ENCODE data around the gene ABCD1.
A peak's percentile ranks its signal among the peaks of the same experiment; 100 is the strongest.
"Not testable (repeated sequence)": the region's sequence is repeated elsewhere in the genome, so short reads cannot be mapped to it uniquely, and the experiment has no call there.

Gene ABCD1

DNA sequence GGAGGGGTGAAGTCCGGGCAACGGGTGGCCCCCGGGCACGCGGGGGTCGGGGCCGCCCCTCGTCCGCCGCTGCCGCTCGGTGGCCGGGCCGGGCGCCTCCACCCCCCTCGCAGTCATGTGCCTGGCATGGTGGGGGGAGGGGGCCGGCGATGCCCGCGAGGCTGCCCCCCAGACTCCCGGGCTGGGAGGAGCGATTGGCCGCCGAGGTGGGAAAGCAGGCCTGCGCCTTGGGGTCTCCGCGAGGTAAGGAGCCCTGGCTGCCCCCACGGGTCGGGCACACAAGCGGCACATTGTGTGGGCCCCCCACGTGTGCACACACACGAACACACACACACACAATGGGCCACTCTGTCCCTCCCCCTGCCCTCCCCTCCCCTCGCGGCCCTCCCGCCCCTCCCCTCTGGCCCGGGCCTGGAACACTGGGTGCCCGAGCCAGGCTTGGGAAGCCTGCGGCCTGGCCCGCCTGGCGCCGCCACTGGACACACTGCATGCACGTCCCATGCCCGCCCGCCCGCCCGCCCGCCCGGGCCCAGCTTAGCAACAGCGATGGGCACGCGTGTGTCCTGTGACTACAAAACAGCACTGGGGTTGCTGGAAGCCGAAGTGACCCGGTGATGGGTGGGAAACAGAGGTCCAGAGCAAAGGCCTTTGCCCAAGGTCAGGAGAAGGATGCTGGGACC, 35.6 kb upstream of the ABCD1 start:
- Histone ChIP-seq H3K9ac (ENCODE audit: low read length) (no peak overlapping the region), H3K4me3 (ENCODE audit: low read length) (peak overlapping the region; percentile 37), H3K27ac (ENCODE audit: low read length) (no peak overlapping the region), H3K9me3 (ENCODE audit: control insufficient read depth, low read depth, low read length) (no peaks in the 10 kb centered on the region), H3K36me3 (ENCODE audit: control insufficient read depth, low read depth, low read length) (no peaks in the 10 kb centered on the region), H3K4me1 (ENCODE audit: control insufficient read depth, low read depth, low read length) (no peaks in the 10 kb centered on the region), H3K27me3 (ENCODE audit: control insufficient read depth, insufficient read depth, low read length) (no peaks in the 10 kb centered on the region)

DNA sequence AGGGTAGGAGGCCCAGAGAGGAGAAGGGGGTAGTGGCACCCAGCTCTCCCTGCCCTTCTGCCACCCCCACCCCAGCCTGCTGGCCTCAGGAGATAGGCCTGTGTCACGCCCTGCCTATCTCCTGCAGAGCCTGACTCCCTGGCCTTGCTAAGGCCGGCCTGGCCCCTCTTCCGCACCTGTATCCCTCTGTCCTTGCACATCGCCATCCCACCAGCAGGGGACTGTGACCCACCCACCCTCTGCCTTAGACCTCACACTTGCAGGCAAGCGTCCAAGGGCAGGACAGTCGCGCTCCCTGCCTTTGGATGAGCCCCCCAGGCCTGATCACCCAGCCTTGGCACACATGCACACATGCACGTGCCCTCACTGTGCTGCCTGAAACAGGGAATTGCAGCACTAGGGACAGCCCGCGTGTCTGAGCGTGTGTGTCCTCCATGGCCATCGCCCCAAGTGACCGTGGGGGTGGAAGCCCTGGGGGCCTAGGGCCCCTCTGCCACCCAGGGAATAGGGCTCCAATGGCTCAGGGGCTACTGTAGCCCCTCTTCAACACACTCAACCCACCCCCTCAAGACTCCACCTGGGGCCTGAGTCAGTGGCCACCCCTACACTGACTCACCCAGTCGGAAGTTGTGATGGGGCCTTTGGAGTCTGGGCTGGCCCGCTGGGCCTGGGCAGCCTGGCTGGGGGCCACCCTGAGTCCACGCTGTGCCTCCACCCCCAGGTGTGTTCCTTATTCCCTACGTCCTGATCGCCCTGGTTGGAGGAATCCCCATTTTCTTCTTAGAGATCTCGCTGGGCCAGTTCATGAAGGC, 34.8 kb upstream of the ABCD1 start:
- Histone ChIP-seq H3K9me3 (ENCODE audit: control insufficient read depth, low read depth, low read length) (no peaks in the 10 kb centered on the region), H3K27me3 (ENCODE audit: control insufficient read depth, insufficient read depth, low read length) (no peaks in the 10 kb centered on the region), H3K9ac (ENCODE audit: low read length) (no peak overlapping the region), H3K36me3 (ENCODE audit: control insufficient read depth, low read depth, low read length) (no peaks in the 10 kb centered on the region), H3K27ac (ENCODE audit: low read length) (no peak overlapping the region), H3K4me3 (ENCODE audit: low read length) (peak overlapping the region; percentile 37), H3K4me1 (ENCODE audit: control insufficient read depth, low read depth, low read length) (no peaks in the 10 kb centered on the region)

DNA sequence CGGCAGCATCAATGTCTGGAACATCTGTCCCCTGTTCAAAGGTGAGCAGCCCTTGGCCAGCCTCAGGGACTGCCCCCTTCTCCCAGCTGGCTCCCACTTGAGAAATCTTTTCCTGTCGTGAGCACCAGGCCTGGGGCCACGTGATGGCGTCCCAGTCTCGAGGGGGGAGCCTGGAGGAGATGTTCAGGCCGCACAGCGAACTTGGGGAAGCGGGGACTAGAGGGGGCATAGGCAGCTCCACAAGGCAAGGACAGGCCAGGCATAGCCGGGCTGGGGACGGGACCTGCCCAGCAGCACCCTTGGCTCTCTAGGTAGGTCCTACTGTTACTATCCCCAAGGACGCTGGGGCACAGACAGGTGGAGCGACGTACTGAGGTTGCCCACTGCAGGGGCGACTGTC, 34.2 kb upstream of the ABCD1 start:
- no peaks in the 10 kb centered on the region for H3K4me1 ChIP-seq (ENCODE audit: control insufficient read depth, low read depth, low read length)
- no peak overlapping the region for H3K9ac ChIP-seq (ENCODE audit: low read length)

GRCh38 chrX:153691032-153691827, 33.4 kb upstream of the ABCD1 start:
- not testable (repeated sequence) for H3K9me3 ChIP-seq (ENCODE audit: control insufficient read depth, low read depth, low read length); H3K27me3 ChIP-seq (ENCODE audit: control insufficient read depth, insufficient read depth, low read length); H3K4me1 ChIP-seq (ENCODE audit: control insufficient read depth, low read depth, low read length); H3K9ac ChIP-seq (ENCODE audit: low read length); H3K4me3 ChIP-seq (ENCODE audit: low read length); H3K36me3 ChIP-seq (ENCODE audit: control insufficient read depth, low read depth, low read length); H3K27ac ChIP-seq (ENCODE audit: low read length)

More for the DNA sequence above, 34.2 kb upstream of the ABCD1 start:
- Histone ChIP-seq H3K4me3 (ENCODE audit: low read length) (no peak overlapping the region), H3K36me3 (ENCODE audit: control insufficient read depth, low read depth, low read length) (no peaks in the 10 kb centered on the region), H3K27me3 (ENCODE audit: control insufficient read depth, insufficient read depth, low read length) (no peaks in the 10 kb centered on the region), H3K9me3 (ENCODE audit: control insufficient read depth, low read depth, low read length) (no peaks in the 10 kb centered on the region), H3K27ac (ENCODE audit: low read length) (no peak overlapping the region)

- H3K4me3 ChIP-seq (ENCODE audit: low read length): no peak overlapping the region
- H3K27ac ChIP-seq (ENCODE audit: low read length): no peak overlapping the region
- H3K36me3 ChIP-seq (ENCODE audit: control insufficient read depth, low read depth, low read length): no peaks in the 10 kb centered on the region
Measured at GRCh38 chrX:153692003-153692402, 32.7 kb upstream of the ABCD1 start.

GRCh38 chrX:153692611-153693156, 32.0 kb upstream of the ABCD1 start:
- H3K9ac ChIP-seq (ENCODE audit: low read length): no peak overlapping the region
- H3K9me3 ChIP-seq (ENCODE audit: control insufficient read depth, low read depth, low read length): no peaks in the 10 kb centered on the region
- no peaks in the 10 kb centered on the region for H3K27me3 ChIP-seq (ENCODE audit: control insufficient read depth, insufficient read depth, low read length)
- H3K4me1 ChIP-seq (ENCODE audit: control insufficient read depth, low read depth, low read length): no peaks in the 10 kb centered on the region
- H3K27ac ChIP-seq (ENCODE audit: low read length): no peak overlapping the region
- H3K36me3 ChIP-seq (ENCODE audit: control insufficient read depth, low read depth, low read length): no peaks in the 10 kb centered on the region
- H3K4me3 ChIP-seq (ENCODE audit: low read length): no peak overlapping the region

More at GRCh38 chrX:153692003-153692402, 32.7 kb upstream of the ABCD1 start:
- H3K9me3 ChIP-seq (ENCODE audit: control insufficient read depth, low read depth, low read length): no peaks in the 10 kb centered on the region
- no peaks in the 10 kb centered on the region for H3K4me1 ChIP-seq (ENCODE audit: control insufficient read depth, low read depth, low read length)
- no peak overlapping the region for H3K9ac ChIP-seq (ENCODE audit: low read length)
- H3K27me3 ChIP-seq (ENCODE audit: control insufficient read depth, insufficient read depth, low read length): no peaks in the 10 kb centered on the region

DNA sequence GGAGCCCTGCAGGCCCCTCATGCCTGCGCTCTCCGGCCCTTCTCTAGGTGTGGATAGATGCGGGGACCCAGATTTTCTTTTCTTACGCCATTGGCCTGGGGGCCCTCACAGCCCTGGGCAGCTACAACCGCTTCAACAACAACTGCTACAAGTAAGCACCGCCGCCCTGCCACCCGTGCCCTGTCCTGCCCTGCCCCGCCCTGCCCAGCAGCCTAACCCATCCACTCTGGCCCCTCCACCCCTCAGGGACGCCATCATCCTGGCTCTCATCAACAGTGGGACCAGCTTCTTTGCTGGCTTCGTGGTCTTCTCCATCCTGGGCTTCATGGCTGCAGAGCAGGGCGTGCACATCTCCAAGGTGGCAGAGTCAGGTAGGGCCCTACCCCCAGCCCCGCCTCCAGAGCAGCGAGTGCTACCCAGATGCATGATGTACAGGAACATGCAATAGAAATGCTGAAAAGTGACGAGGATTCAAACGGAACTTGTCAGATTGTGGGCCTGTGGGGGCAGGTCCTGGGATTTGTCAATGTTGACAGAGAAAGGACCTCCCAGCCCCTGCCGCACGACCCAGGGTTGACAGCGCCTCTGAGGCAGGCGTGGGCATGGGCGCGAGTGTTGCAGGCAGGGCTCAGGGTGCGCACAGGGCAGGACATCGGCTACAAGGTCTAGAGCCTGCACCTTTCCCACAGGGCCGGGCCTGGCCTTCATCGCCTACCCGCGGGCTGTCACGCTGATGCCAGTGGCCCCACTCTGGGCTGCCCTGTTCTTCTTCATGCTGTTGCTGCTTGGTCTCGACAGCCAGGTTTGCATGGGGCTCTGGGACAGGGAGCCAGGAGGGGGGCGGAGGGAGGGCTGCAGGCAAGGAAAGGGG, 31.2 kb upstream of the ABCD1 start:
- Histone ChIP-seq H3K9me3 (ENCODE audit: control insufficient read depth, low read depth, low read length) (no peaks in the 10 kb centered on the region), H3K9ac (ENCODE audit: low read length) (no peak overlapping the region), H3K4me3 (ENCODE audit: low read length) (no peak overlapping the region), H3K27me3 (ENCODE audit: control insufficient read depth, insufficient read depth, low read length) (no peaks in the 10 kb centered on the region), H3K36me3 (ENCODE audit: control insufficient read depth, low read depth, low read length) (no peaks in the 10 kb centered on the region), H3K4me1 (ENCODE audit: control insufficient read depth, low read depth, low read length) (no peaks in the 10 kb centered on the region), H3K27ac (ENCODE audit: low read length) (no peak overlapping the region)

GRCh38 chrX:153694256-153694655, 30.4 kb upstream of the ABCD1 start:
- not testable (repeated sequence) for H3K9me3 ChIP-seq (ENCODE audit: control insufficient read depth, low read depth, low read length); H3K4me1 ChIP-seq (ENCODE audit: control insufficient read depth, low read depth, low read length); H3K27ac ChIP-seq (ENCODE audit: low read length); H3K9ac ChIP-seq (ENCODE audit: low read length); H3K4me3 ChIP-seq (ENCODE audit: low read length); H3K36me3 ChIP-seq (ENCODE audit: control insufficient read depth, low read depth, low read length); H3K27me3 ChIP-seq (ENCODE audit: control insufficient read depth, insufficient read depth, low read length)

- Histone ChIP-seq H3K4me1 (ENCODE audit: control insufficient read depth, low read depth, low read length) (no peaks in the 10 kb centered on the region), H3K27ac (ENCODE audit: low read length) (no peak overlapping the region), H3K9me3 (ENCODE audit: control insufficient read depth, low read depth, low read length) (no peaks in the 10 kb centered on the region), H3K9ac (ENCODE audit: low read length) (no peak overlapping the region), H3K4me3 (ENCODE audit: low read length) (no peak overlapping the region), H3K27me3 (ENCODE audit: control insufficient read depth, insufficient read depth, low read length) (no peaks in the 10 kb centered on the region), H3K36me3 (ENCODE audit: control insufficient read depth, low read depth, low read length) (no peaks in the 10 kb centered on the region)
Measured at GRCh38 chrX:153694687-153695270, 29.9 kb upstream of the ABCD1 start.

DNA sequence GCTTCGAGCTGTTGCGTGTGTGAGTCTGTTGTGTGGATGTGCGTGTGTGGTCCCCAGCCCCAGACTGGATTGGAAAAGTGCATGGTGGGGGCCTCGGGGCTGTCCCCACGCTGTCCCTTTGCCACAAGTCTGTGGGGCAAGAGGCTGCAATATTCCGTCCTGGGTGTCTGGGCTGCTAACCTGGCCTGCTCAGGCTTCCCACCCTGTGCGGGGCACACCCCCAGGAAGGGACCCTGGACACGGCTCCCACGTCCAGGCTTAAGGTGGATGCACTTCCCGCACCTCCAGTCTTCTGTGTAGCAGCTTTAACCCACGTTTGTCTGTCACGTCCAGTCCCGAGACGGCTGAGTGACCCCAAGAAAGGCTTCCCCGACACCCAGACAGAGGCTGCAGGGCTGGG, 28.6 kb upstream of the ABCD1 start:
- H3K27me3 ChIP-seq (ENCODE audit: control insufficient read depth, insufficient read depth, low read length): no peaks in the 10 kb centered on the region
- no peaks in the 10 kb centered on the region for H3K4me1 ChIP-seq (ENCODE audit: control insufficient read depth, low read depth, low read length)
- H3K9ac ChIP-seq (ENCODE audit: low read length): no peak overlapping the region
- no peaks in the 10 kb centered on the region for H3K9me3 ChIP-seq (ENCODE audit: control insufficient read depth, low read depth, low read length)
- no peak overlapping the region for H3K4me3 ChIP-seq (ENCODE audit: low read length)
- peaks cover 2% of the 10 kb centered on the region for H3K36me3 ChIP-seq (ENCODE audit: control insufficient read depth, low read depth, low read length)
- no peak overlapping the region for H3K27ac ChIP-seq (ENCODE audit: low read length)

Data from iPS-18a (cell line).